ENCODE measurements around the gene PCDHGA1.

- TF ChIP-seq POLR2A (IDR thresholded peaks at IDR 0.05; ENCODE audit: low read length) (no peak), RFX5 (IDR thresholded peaks at IDR 0.05) (no peak), CTCF (IDR thresholded peaks at IDR 0.05) (no peak)
- TF ChIP-seq, protein P1, sequence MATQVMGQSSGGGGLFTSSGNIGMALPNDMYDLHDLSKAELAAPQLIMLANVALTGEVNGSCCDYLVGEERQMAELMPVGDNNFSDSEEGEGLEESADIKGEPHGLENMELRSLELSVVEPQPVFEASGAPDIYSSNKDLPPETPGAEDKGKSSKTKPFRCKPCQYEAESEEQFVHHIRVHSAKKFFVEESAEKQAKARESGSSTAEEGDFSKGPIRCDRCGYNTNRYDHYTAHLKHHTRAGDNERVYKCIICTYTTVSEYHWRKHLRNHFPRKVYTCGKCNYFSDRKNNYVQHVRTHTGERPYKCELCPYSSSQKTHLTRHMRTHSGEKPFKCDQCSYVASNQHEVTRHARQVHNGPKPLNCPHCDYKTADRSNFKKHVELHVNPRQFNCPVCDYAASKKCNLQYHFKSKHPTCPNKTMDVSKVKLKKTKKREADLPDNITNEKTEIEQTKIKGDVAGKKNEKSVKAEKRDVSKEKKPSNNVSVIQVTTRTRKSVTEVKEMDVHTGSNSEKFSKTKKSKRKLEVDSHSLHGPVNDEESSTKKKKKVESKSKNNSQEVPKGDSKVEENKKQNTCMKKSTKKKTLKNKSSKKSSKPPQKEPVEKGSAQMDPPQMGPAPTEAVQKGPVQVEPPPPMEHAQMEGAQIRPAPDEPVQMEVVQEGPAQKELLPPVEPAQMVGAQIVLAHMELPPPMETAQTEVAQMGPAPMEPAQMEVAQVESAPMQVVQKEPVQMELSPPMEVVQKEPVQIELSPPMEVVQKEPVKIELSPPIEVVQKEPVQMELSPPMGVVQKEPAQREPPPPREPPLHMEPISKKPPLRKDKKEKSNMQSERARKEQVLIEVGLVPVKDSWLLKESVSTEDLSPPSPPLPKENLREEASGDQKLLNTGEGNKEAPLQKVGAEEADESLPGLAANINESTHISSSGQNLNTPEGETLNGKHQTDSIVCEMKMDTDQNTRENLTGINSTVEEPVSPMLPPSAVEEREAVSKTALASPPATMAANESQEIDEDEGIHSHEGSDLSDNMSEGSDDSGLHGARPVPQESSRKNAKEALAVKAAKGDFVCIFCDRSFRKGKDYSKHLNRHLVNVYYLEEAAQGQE (IDR thresholded peaks at IDR 0.05) = no peak
Observed at GRCh38 chr5:141487131-141487530, 156.8 kb downstream of the PCDHGA1 start.
